ENCODE measurements around the gene TTC7B. TPM values are rescaled to one million over a fixed set of nuclear protein-coding genes. Genes with fewer than 3 reads are reported as not detected.

The TTC7B gene
- polyA plus RNA-seq, 1 donor from 2014 or later, result 19.9 TPM

- Histone ChIP-seq H3K4me2 (ENCODE audit: low read length) (no peak overlapping the region), H3K79me2 (replicated peaks; ENCODE audit: insufficient read depth, low read length) (no peaks in the 10 kb centered on the region), H3K27ac (ENCODE audit: low read length) (no peak overlapping the region), H3K9me3 (ENCODE audit: low read length) (no peaks in the 10 kb centered on the region), H3K4me3 (ENCODE audit: low read length) (no peak overlapping the region), H4K20me1 (ENCODE audit: insufficient read depth) (no peaks in the 10 kb centered on the region), H3K9me2 (ENCODE audit: insufficient read depth, low read length) (no peaks in the 10 kb centered on the region), H3K27me3 (ENCODE audit: insufficient read depth, low read depth, low read length) (no peaks in the 10 kb centered on the region), H3F3A (ENCODE audit: insufficient read depth, low read length, poor library complexity, severe bottlenecking) (no peaks in the 10 kb centered on the region), H3K9ac (ENCODE audit: low read length) (no peak overlapping the region), H2AFZ (ENCODE audit: low read depth, low read length) (no peak overlapping the region), H3K36me3 (ENCODE audit: insufficient read depth, low read length) (no peaks in the 10 kb centered on the region)
- TF ChIP-seq POLR2AphosphoS5 (IDR thresholded peaks at IDR 0.05), result no peak
- no peak for TF ChIP-seq RAD21 (conservative IDR thresholded peaks at IDR 0.05)
- TF ChIP-seq EZH2 (IDR thresholded peaks at IDR 0.05; ENCODE audit: borderline replicate concordance, insufficient read depth, low read length, poor library complexity, severe bottlenecking), result no peak
- TF ChIP-seq, protein P1, sequence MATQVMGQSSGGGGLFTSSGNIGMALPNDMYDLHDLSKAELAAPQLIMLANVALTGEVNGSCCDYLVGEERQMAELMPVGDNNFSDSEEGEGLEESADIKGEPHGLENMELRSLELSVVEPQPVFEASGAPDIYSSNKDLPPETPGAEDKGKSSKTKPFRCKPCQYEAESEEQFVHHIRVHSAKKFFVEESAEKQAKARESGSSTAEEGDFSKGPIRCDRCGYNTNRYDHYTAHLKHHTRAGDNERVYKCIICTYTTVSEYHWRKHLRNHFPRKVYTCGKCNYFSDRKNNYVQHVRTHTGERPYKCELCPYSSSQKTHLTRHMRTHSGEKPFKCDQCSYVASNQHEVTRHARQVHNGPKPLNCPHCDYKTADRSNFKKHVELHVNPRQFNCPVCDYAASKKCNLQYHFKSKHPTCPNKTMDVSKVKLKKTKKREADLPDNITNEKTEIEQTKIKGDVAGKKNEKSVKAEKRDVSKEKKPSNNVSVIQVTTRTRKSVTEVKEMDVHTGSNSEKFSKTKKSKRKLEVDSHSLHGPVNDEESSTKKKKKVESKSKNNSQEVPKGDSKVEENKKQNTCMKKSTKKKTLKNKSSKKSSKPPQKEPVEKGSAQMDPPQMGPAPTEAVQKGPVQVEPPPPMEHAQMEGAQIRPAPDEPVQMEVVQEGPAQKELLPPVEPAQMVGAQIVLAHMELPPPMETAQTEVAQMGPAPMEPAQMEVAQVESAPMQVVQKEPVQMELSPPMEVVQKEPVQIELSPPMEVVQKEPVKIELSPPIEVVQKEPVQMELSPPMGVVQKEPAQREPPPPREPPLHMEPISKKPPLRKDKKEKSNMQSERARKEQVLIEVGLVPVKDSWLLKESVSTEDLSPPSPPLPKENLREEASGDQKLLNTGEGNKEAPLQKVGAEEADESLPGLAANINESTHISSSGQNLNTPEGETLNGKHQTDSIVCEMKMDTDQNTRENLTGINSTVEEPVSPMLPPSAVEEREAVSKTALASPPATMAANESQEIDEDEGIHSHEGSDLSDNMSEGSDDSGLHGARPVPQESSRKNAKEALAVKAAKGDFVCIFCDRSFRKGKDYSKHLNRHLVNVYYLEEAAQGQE (IDR thresholded peaks at IDR 0.05; ENCODE audit: borderline replicate concordance), result no peak
- TF ChIP-seq EP300 (conservative IDR thresholded peaks at IDR 0.05; ENCODE audit: poor library complexity, severe bottlenecking), result no peak
- TF ChIP-seq MXI1 (conservative IDR thresholded peaks at IDR 0.05; ENCODE audit: poor library complexity, severe bottlenecking), result no peak
- no peak for TF ChIP-seq TAF1 (IDR thresholded peaks at IDR 0.05; ENCODE audit: low read depth)
- TF ChIP-seq, protein P2, sequence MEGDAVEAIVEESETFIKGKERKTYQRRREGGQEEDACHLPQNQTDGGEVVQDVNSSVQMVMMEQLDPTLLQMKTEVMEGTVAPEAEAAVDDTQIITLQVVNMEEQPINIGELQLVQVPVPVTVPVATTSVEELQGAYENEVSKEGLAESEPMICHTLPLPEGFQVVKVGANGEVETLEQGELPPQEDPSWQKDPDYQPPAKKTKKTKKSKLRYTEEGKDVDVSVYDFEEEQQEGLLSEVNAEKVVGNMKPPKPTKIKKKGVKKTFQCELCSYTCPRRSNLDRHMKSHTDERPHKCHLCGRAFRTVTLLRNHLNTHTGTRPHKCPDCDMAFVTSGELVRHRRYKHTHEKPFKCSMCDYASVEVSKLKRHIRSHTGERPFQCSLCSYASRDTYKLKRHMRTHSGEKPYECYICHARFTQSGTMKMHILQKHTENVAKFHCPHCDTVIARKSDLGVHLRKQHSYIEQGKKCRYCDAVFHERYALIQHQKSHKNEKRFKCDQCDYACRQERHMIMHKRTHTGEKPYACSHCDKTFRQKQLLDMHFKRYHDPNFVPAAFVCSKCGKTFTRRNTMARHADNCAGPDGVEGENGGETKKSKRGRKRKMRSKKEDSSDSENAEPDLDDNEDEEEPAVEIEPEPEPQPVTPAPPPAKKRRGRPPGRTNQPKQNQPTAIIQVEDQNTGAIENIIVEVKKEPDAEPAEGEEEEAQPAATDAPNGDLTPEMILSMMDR (IDR thresholded peaks at IDR 0.05; ENCODE audit: poor library complexity, severe bottlenecking), result no peak
- no peak for TF ChIP-seq SMC3 (conservative IDR thresholded peaks at IDR 0.05; ENCODE audit: poor library complexity)
These were observed 152.6 kb downstream of the TTC7B start for GRCh38 chr14:90663680-90664079.

DNA sequence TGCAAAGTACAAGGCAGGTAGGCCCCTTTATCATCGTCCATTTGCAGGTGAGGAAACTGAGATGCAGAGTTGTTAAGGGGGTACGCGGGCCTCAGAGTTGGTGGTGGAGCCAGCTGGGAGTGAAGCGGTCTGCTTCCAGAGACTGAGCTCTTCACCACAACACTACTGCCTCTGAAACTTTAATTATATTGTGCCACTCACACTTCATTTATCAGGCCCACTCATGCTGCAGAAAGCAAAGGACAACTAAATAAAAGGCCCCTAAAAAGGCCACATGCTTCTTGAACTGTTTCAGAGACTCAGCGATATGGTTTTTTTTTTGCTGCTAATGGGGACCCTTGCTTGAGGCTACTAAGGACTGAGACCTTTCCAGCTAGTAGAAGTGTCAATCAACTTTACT is 153.1 kb downstream of the TTC7B start:
- no peaks in the 10 kb centered on the region for H3K9me3 ChIP-seq (ENCODE audit: low read length)
- no peaks in the 10 kb centered on the region for H3K9me2 ChIP-seq (ENCODE audit: insufficient read depth, low read length)
- TF ChIP-seq SMC3 (conservative IDR thresholded peaks at IDR 0.05; ENCODE audit: poor library complexity), result no peak
- TF ChIP-seq EZH2 (IDR thresholded peaks at IDR 0.05; ENCODE audit: borderline replicate concordance, insufficient read depth, low read length, poor library complexity, severe bottlenecking), result no peak
- no peak for TF ChIP-seq EP300 (conservative IDR thresholded peaks at IDR 0.05; ENCODE audit: poor library complexity, severe bottlenecking)
- TF ChIP-seq, protein P2 (IDR thresholded peaks at IDR 0.05; ENCODE audit: poor library complexity, severe bottlenecking), result no peak
- no peak for TF ChIP-seq TAF1 (IDR thresholded peaks at IDR 0.05; ENCODE audit: low read depth)
- no peak for TF ChIP-seq POLR2AphosphoS5 (IDR thresholded peaks at IDR 0.05)
- TF ChIP-seq MXI1 (conservative IDR thresholded peaks at IDR 0.05; ENCODE audit: poor library complexity, severe bottlenecking), result no peak
- TF ChIP-seq RAD21 (conservative IDR thresholded peaks at IDR 0.05), result no peak
- TF ChIP-seq, protein P1 (IDR thresholded peaks at IDR 0.05; ENCODE audit: borderline replicate concordance), result no peak
- H3K9ac ChIP-seq (ENCODE audit: low read length), result no peak overlapping the region
- H3K79me2 ChIP-seq (replicated peaks; ENCODE audit: insufficient read depth, low read length), result no peaks in the 10 kb centered on the region
- H3F3A ChIP-seq (ENCODE audit: insufficient read depth, low read length, poor library complexity, severe bottlenecking), result no peaks in the 10 kb centered on the region
- H3K27ac ChIP-seq (ENCODE audit: low read length), result no peak overlapping the region
- no peaks in the 10 kb centered on the region for H3K36me3 ChIP-seq (ENCODE audit: insufficient read depth, low read length)
- no peaks in the 10 kb centered on the region for H4K20me1 ChIP-seq (ENCODE audit: insufficient read depth)
- H3K27me3 ChIP-seq (ENCODE audit: insufficient read depth, low read depth, low read length), result no peaks in the 10 kb centered on the region
- H2AFZ ChIP-seq (ENCODE audit: low read depth, low read length), result no peak overlapping the region
- H3K4me2 ChIP-seq (ENCODE audit: low read length), result no peak overlapping the region
- H3K4me3 ChIP-seq (ENCODE audit: low read length), result no peak overlapping the region
